IMR-90 (cell line): Measurements from ENCODE around the gene BDH1. TPM values are rescaled to one million over a fixed set of nuclear protein-coding genes. Genes with fewer than 3 reads are reported as not detected.
"Not testable (repeated sequence)": the region's sequence is repeated elsewhere in the genome, so short reads cannot be mapped to it uniquely, and the experiment has no call there.

ENCODE experiments used
- ATAC-seq: fragments of 200-7000 bp; cut with Tn5 transposase; 2 replicates; pipeline ENCODE4 v1.9.1; 2020; ENCODE audit warnings: low read depth, mild to moderate bottlenecking, moderate library complexity
- BruUV-seq: library from RNA; stranded (reverse); fragments of 400-500 nt; replicated peaks from 2 replicates; lab custom pipeline; 2021; lab: Mats Ljungman, UMichigan
- CTCF ChIA-PET: fragments of 300-600 bp; formaldehyde crosslinking; extraction: SDS; loops from one replicate; lab custom pipeline; 2021; ENCODE audit warnings: antibody characterized with exemption; lab: Yijun Ruan, JAX
- POLR2A ChIA-PET: fragments of 300-600 bp; sonication (Branson Sonifier 250); formaldehyde crosslinking; loops from one replicate; lab custom pipeline; 2022; ENCODE audit warnings: antibody characterized with exemption; ENCODE audit not compliant: unreplicated experiment; lab: Charles Lee
- DNase-seq: peaks from one replicate; pipeline ENCODE4 v3.0.0; 2013
- H2AFZ ChIP-seq: replicated peaks from 2 replicates; pipeline ENCODE3; 2013; ENCODE audit warnings: low read length, mild to moderate bottlenecking; ENCODE audit not compliant: poor library complexity
- H2AK5ac ChIP-seq: 2 replicates; pipeline ENCODE4 v1.6.1; 2013; ENCODE audit warnings: low read depth, low read length, inconsistent platforms
- H2AK9ac ChIP-seq: replicated peaks from 2 replicates; pipeline ENCODE3; 2013; ENCODE audit warnings: mild to moderate bottlenecking, low read depth, low read length, moderate library complexity; ENCODE audit not compliant: poor library complexity
- H2BK120ac ChIP-seq: 2 replicates; pipeline ENCODE4 v1.6.1; 2013; ENCODE audit warnings: low read depth, low read length, inconsistent platforms
- H2BK15ac ChIP-seq: 3 replicates; pipeline ENCODE4 v1.6.1; 2013; ENCODE audit warnings: low read depth, low read length, inconsistent platforms
- H2BK20ac ChIP-seq: 2 replicates; pipeline ENCODE4 v1.6.1; 2013; ENCODE audit warnings: low read depth, mild to moderate bottlenecking, inconsistent platforms, low read length, moderate library complexity
- H2BK5ac ChIP-seq: 2 replicates; pipeline ENCODE4 v1.6.1; 2013; ENCODE audit warnings: mild to moderate bottlenecking, low read depth, low read length, inconsistent platforms; ENCODE audit not compliant: poor library complexity, severe bottlenecking
- H3K14ac ChIP-seq: replicated peaks from 2 replicates; pipeline ENCODE4 v1.6.1; 2013; ENCODE audit warnings: low read depth, low read length, inconsistent platforms
- H3K18ac ChIP-seq: 2 replicates; pipeline ENCODE4 v1.6.1; 2013; ENCODE audit warnings: low read depth, low read length, control low read depth
- H3K23ac ChIP-seq: 2 replicates; pipeline ENCODE4 v1.6.1; 2013; ENCODE audit warnings: low read depth, low read length, inconsistent platforms
- H3K27ac ChIP-seq: 2 replicates; pipeline ENCODE4 v1.5.1; 2013; ENCODE audit warnings: mild to moderate bottlenecking, control low read depth, low read length; ENCODE audit not compliant: insufficient read depth
- H3K27me3 ChIP-seq: 2 replicates; pipeline ENCODE4 v1.6.1; 2013; ENCODE audit warnings: low read length; ENCODE audit not compliant: control insufficient read depth, insufficient read depth
- H3K36me3 ChIP-seq: 2 replicates; pipeline ENCODE4 v1.6.1; 2013; ENCODE audit warnings: low read length, mixed read lengths; ENCODE audit not compliant: control insufficient read depth, insufficient read depth
- H3K4ac ChIP-seq: 2 replicates; pipeline ENCODE4 v1.6.1; 2013; ENCODE audit warnings: low read depth, low read length, inconsistent platforms
- H3K4me1 ChIP-seq: 2 replicates; pipeline ENCODE4 v1.6.1; 2013; ENCODE audit warnings: low read length, mixed read lengths; ENCODE audit not compliant: control insufficient read depth, insufficient read depth
- H3K4me2 ChIP-seq: 2 replicates; pipeline ENCODE4 v1.6.1; 2013; ENCODE audit warnings: low read depth, mild to moderate bottlenecking, control low read depth, low read length, moderate library complexity
- H3K4me3 ChIP-seq: 2 replicates; pipeline ENCODE4 v1.5.1; 2013; ENCODE audit warnings: low read depth, mild to moderate bottlenecking, control low read depth, low read length, moderate library complexity; ENCODE audit not compliant: insufficient read depth
- H3K56ac ChIP-seq: 2 replicates; pipeline ENCODE4 v1.6.1; 2013; ENCODE audit warnings: low read length, inconsistent platforms; ENCODE audit not compliant: insufficient read depth; ENCODE audit errors: extremely low read depth
- H3K79me1 ChIP-seq, 2 experiments: 2 replicates each; pipeline ENCODE4 v1.6.1; 2013; ENCODE audit warnings: low read length in 2 of 2, inconsistent platforms in 1 of 2, low read depth in 1 of 2
- H3K9ac ChIP-seq: 2 replicates; pipeline ENCODE4 v1.6.1; 2013; ENCODE audit warnings: low read depth, low read length, control low read depth
- H3K9me1 ChIP-seq: 2 replicates; pipeline ENCODE4 v1.6.1; 2013; ENCODE audit warnings: low read length, inconsistent platforms; ENCODE audit not compliant: insufficient read depth
- H3K9me3 ChIP-seq: 2 replicates; pipeline ENCODE4 v1.6.1; 2013; ENCODE audit warnings: low read length; ENCODE audit not compliant: control insufficient read depth, insufficient read depth
- H4K20me1 ChIP-seq: 2 replicates; pipeline ENCODE4 v1.6.1; 2013; ENCODE audit warnings: low read length, inconsistent platforms; ENCODE audit not compliant: insufficient read depth
- H4K5ac ChIP-seq: 2 replicates; pipeline ENCODE4 v1.6.1; 2013; ENCODE audit warnings: mild to moderate bottlenecking, low read depth, low read length, control low read depth
- H4K8ac ChIP-seq, 2 experiments: 2 replicates each; pipeline ENCODE4 v1.6.1; 2013; ENCODE audit warnings: low read depth in 2 of 2, low read length in 2 of 2, control low read depth in 1 of 2, inconsistent platforms in 1 of 2
- H4K91ac ChIP-seq: 2 replicates; pipeline ENCODE4 v1.6.1; 2013; ENCODE audit warnings: low read depth, low read length, inconsistent platforms; ENCODE audit not compliant: insufficient read depth
- CHD1 ChIP-seq: IDR thresholded peaks from 2 replicates; pipeline ENCODE4 v1.6.1; 2012; ENCODE audit warnings: low read depth, low read length, improper control_type of control experiment
- ELK1 ChIP-seq: fragments of 150-350 bp; IDR thresholded peaks from 2 replicates; pipeline ENCODE4 v1.6.1; 2016; ENCODE audit warnings: low read depth, mild to moderate bottlenecking, low read length, moderate library complexity, borderline replicate concordance
- MAFK ChIP-seq: IDR thresholded peaks from 2 replicates; pipeline ENCODE4 v1.6.1; 2012; ENCODE audit warnings: low read depth, low read length, improper control_type of control experiment
- RFX5 ChIP-seq: IDR thresholded peaks from 2 replicates; pipeline ENCODE4 v1.8.0; 2012; ENCODE audit warnings: low read depth, mild to moderate bottlenecking, low read length, moderate library complexity
- WGBS, 2 experiments: methylation state at CpG; one replicate each; pipeline versions ENCODE4 v1.1.5 to v1.1.7; 2013; ENCODE audit warnings: missing lambda C conversion rate in 2 of 2; ENCODE audit not compliant: insufficient read length in 1 of 2; ENCODE audit errors: extremely low coverage in 2 of 2; 5-methylcytosine and 5-hydroxymethylcytosine counted together
- dilution Hi-C: fragments of 300-500 bp; cut with HindIII; formaldehyde crosslinking; loops from one replicate; pipeline ENCODE4 v1.14.3; 2018; ENCODE audit warnings: low sequenced_read_pairs; ENCODE audit not compliant: unreplicated experiment
- in situ Hi-C: fragments of 300-500 bp; cut with MboI; formaldehyde crosslinking; loops from 3 replicates; pipeline ENCODE4 v1.14.3; 2019; ENCODE audit warnings: low sequenced_read_pairs, inconsistent platforms, mixed read lengths
- intact Hi-C: fragments of 100-400 bp; cut with micrococcal nuclease; formaldehyde crosslinking; loops from 2 replicates; pipeline ENCODE4 v1.10.0; 2022
- polyA plus RNA-seq, 3 experiments: library from polyadenylated mRNA; depleted of rRNA; stranded (reverse); fragments of >200 nt; gene quantifications; 2 replicates each; pipeline ENCODE4 v1.2.3, GENCODE V29; 2012; ENCODE audit warnings: low replicate concordance in 1 of 3
- total RNA-seq: library from RNA; depleted of rRNA; stranded (reverse); fragments of >200 nt; gene quantifications from 2 replicates; pipeline ENCODE4 v1.2.3, GENCODE V29; 2012

Gene BDH1
- total and polyA plus RNA-seq, 2 of the 4 experiments (the other 2 are of a cell fraction) = 2.7 to 4.4 TPM

GRCh38 chr3:197567904-197568681, 12.3 kb upstream of the BDH1 start:
- H2AK5ac ChIP-seq = no peak overlapping the region
- no peak for ATAC-seq
- no peak overlapping the region for H2AK9ac ChIP-seq
- no peak overlapping the region for H2BK15ac ChIP-seq
- no peak overlapping the region for H3K4ac ChIP-seq
- no peak overlapping the region for H2BK120ac ChIP-seq
- no peak overlapping the region for H3K27ac ChIP-seq
- in situ Hi-C loops (no loop called here), dilution Hi-C loops (no loop called here), intact Hi-C loops (no loop called here)
- no peak overlapping the region for H2BK20ac ChIP-seq
- no peaks in the 10 kb centered on the region for H4K20me1 ChIP-seq
- H3K18ac ChIP-seq = no peak overlapping the region
- H3K56ac ChIP-seq = no peak overlapping the region
- peaks cover 11% of the 10 kb centered on the region for H3K27me3 ChIP-seq
- ChIA-PET POLR2A (interaction anchor here (0.6 kb wide), 2 partner anchors 14 kb away, joined by 3 to 6 read pairs; no protein-coding TSS in a partner anchor), CTCF (no interaction called here)
- H3K4me3 ChIP-seq = no peak overlapping the region
- TF ChIP-seq CHD1 = no peak
- TF ChIP-seq MAFK = no peak
- TF ChIP-seq ELK1 = no peak
- no peak for TF ChIP-seq RFX5
- H3K14ac ChIP-seq = no peak overlapping the region
- BruUV-seq = no TSS peak
- H3K4me2 ChIP-seq = no peak overlapping the region
- WGBS, 2 experiments = no CpG with 5 or more reads among the region's 6 CpGs
- no peak overlapping the region for H3K9ac ChIP-seq
- H4K5ac ChIP-seq = no peak overlapping the region
- peaks cover 3% of the 10 kb centered on the region; the same call in 1 of the 2 replicates for H3K9me3 ChIP-seq
- no peaks in the 10 kb centered on the region for H3K79me1 ChIP-seq
- no peaks in the 10 kb centered on the region for H3K9me1 ChIP-seq
- H2BK5ac ChIP-seq = no peak overlapping the region
- H3K4me1 ChIP-seq = no peaks in the 10 kb centered on the region
- no peak overlapping the region for H4K91ac ChIP-seq
- H3K23ac ChIP-seq = no peak overlapping the region
- no peaks in the 10 kb centered on the region for H3K36me3 ChIP-seq
- H4K8ac ChIP-seq = no peak overlapping the region
- H2AFZ ChIP-seq = no peak overlapping the region
- DNase-seq = no peak

GRCh38 chr3:197566155-197566554, 10.4 kb upstream of the BDH1 start:
- intact Hi-C loops, H3K23ac ChIP-seq, CTCF ChIA-PET, H3K9me1 ChIP-seq, H2BK5ac ChIP-seq, H3K4me1 ChIP-seq, H3K36me3 ChIP-seq, POLR2A ChIA-PET, H3K79me1 ChIP-seq, H3K4me2 ChIP-seq, BruUV-seq, H3K9me3 ChIP-seq, H3K27me3 ChIP-seq, H4K8ac ChIP-seq, ATAC-seq, H3K9ac ChIP-seq, H4K5ac ChIP-seq, H3K18ac ChIP-seq, H2AFZ ChIP-seq, H3K4ac ChIP-seq, H2AK5ac ChIP-seq, H2BK120ac ChIP-seq, H4K20me1 ChIP-seq, H3K56ac ChIP-seq, H2BK15ac ChIP-seq, DNase-seq, H2BK20ac ChIP-seq, H3K27ac ChIP-seq, H4K91ac ChIP-seq, H2AK9ac ChIP-seq, H3K14ac ChIP-seq, dilution Hi-C loops, H3K4me3 ChIP-seq, in situ Hi-C loops: not testable (repeated sequence)
